Uterus (tissue), 2 donors: Measurements from ENCODE around the gene DCBLD2.

Experiments used
- CTCF ChIP-seq, 4 experiments: fragments of 200-600 bp in 2 of 4; fragments of 450-650 bp in 2 of 4; sonication (generic) in 2 of 4; IDR thresholded peaks; one replicate each; pipeline ENCODE4 v1.5.1; 2016 to 2019; ENCODE audit warnings: antibody characterized with exemption in 4 of 4, mild to moderate bottlenecking in 2 of 4, moderate library complexity in 1 of 4
- POLR2A ChIP-seq, 2 donors: fragments of 450-650 bp; IDR thresholded peaks; one replicate each; pipeline ENCODE4 v1.6.1; 2016; ENCODE audit warnings: antibody characterized with exemption in 2 of 2, mild to moderate bottlenecking in 1 of 2, moderate library complexity in 1 of 2

- TF ChIP-seq CTCF (IDR thresholded peaks at IDR 0.05): no peak
- TF ChIP-seq POLR2A (IDR thresholded peaks at IDR 0.05): no peak
Measured at GRCh38 chr3:98805571-98805970, 95.9 kb downstream of the DCBLD2 start.
